Breast epithelium (tissue), 3 donors: ENCODE data around the gene EIPR1.

Experiments used
- CTCF ChIP-seq, 3 donors: fragments of 450-650 bp; IDR thresholded peaks; one replicate each; pipeline ENCODE4 v1.5.1; 2016 to 2017; ENCODE audit warnings: antibody characterized with exemption in 3 of 3, mild to moderate bottlenecking in 3 of 3, moderate library complexity in 3 of 3
- POLR2A ChIP-seq: fragments of 450-650 bp; IDR thresholded peaks from one replicate; pipeline ENCODE4 v1.6.1; 2016; ENCODE audit warnings: antibody characterized with exemption, mild to moderate bottlenecking, moderate library complexity
- POLR2AphosphoS5 ChIP-seq, 3 donors: sonication (generic); formaldehyde crosslinking; IDR thresholded peaks; one replicate each; pipeline ENCODE4 v1.6.1; 2017; ENCODE audit warnings: antibody characterized with exemption in 3 of 3

DNA sequence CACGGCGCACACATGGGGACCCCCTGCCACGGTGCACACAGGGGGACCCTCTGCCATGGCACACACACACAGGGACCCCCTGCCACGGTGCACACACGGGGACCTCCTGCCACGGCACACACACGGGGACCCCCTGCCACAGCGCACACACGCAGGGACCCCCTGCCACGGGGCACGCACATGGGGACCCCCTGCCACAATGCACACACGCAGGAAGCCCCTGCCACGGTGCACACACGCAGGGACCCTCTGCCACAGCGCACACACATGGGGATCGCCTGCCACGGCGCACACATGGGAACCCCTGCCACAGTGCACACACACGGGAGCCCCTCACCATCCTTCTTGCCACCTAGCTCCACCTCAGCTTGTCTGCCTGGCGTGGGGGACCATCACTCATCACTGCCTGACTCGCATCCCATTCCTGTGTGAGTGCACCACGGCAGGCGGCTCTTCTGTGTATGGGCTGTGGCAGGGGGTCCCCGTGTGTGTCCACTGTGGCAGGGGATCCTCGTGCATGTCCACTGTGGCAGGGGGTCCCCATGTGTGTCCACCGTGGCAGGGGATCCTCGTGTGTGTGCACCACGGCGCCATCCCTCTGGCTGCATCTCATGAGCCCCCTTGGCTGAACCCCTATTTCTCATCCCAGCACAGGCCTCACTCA, 206.7 kb downstream of the EIPR1 start:
- TF ChIP-seq CTCF (IDR thresholded peaks at IDR 0.05), result no peak
- no peak for TF ChIP-seq POLR2A
- no peak for TF ChIP-seq POLR2AphosphoS5 (IDR thresholded peaks at IDR 0.05)
